Transverse colon (tissue), 4 donors: ENCODE measurements around the gene RIMS3. TPM values are rescaled to one million over a fixed set of nuclear protein-coding genes. Genes with fewer than 3 reads are reported as not detected.

Experiments
- DNase-seq: peaks from one replicate; pipeline ENCODE4 v3.0.0-alpha.2; 2019
- H3K27ac ChIP-seq, 4 donors: fragments of 200-600 bp; sonication (generic); 2 replicates each; pipeline ENCODE4 v1.5.1; 2016 to 2018; ENCODE audit warnings: inconsistent platforms in 4 of 4
- H3K27me3 ChIP-seq: fragments of 200-600 bp; sonication (generic); 2 replicates; pipeline ENCODE4 v1.5.1; 2017; ENCODE audit warnings: inconsistent platforms
- H3K36me3 ChIP-seq, 4 donors: fragments of 200-600 bp; sonication (generic); 2 replicates each; pipeline ENCODE4 v1.5.1; 2017 to 2019; ENCODE audit warnings: inconsistent platforms in 4 of 4
- H3K4me1 ChIP-seq, 4 donors: fragments of 200-600 bp; sonication (generic); 2 replicates each; pipeline ENCODE4 v1.5.1; 2017 to 2020; ENCODE audit warnings: inconsistent platforms in 4 of 4
- H3K4me3 ChIP-seq, 4 donors: fragments of 200-600 bp; sonication (generic); 1 replicate in 1 of 4; 2 replicates in 3 of 4; pipeline versions ENCODE4 v1.5.1 to v1.6.1; 2017 to 2019; ENCODE audit warnings: inconsistent platforms in 4 of 4
- H3K9me3 ChIP-seq, 2 donors: fragments of 200-600 bp; sonication (generic); 2 replicates each; pipeline ENCODE4 v1.5.1; 2017 to 2019; ENCODE audit warnings: inconsistent platforms in 2 of 2
- CTCF ChIP-seq, 5 experiments: fragments of 200-600 bp in 3 of 5; fragments of 450-650 bp in 2 of 5; sonication (generic) in 3 of 5; IDR thresholded peaks; 1 replicate in 2 of 5; 2 replicates in 3 of 5; pipeline ENCODE4 v1.5.1; 2016 to 2017; ENCODE audit warnings: antibody characterized with exemption in 5 of 5, inconsistent platforms in 3 of 5, mild to moderate bottlenecking in 2 of 5, moderate library complexity in 1 of 5
- EP300 ChIP-seq: sonication (generic); formaldehyde crosslinking; IDR thresholded peaks from one replicate; pipeline ENCODE4 v1.6.1; 2017; ENCODE audit warnings: antibody characterized with exemption, low read depth
- POLR2A ChIP-seq: fragments of 450-650 bp; IDR thresholded peaks from one replicate; pipeline ENCODE4 v1.6.1; 2016; ENCODE audit warnings: antibody characterized with exemption, mild to moderate bottlenecking, moderate library complexity
- POLR2AphosphoS5 ChIP-seq, 3 donors: sonication (generic); formaldehyde crosslinking; IDR thresholded peaks; one replicate each; pipeline ENCODE4 v1.6.1; 2016; ENCODE audit warnings: antibody characterized with exemption in 3 of 3
- WGBS, 2 donors: methylation state at CpG; one replicate each; pipeline ENCODE4 v1.1.5; 2018; ENCODE audit warnings: low coverage in 1 of 2; 5-methylcytosine and 5-hydroxymethylcytosine counted together
- in situ Hi-C, 4 donors: fragments of 200-750 bp; cut with MboI; loops; one replicate each; pipeline versions ENCODE4 v1.15.0 to v1.15.1; 2017; ENCODE audit warnings: low sequenced_read_pairs in 3 of 4, low pct_ligation_motif_present in 1 of 4, low pct_unique_long_range_greater_than_20kb in 1 of 4
- intact Hi-C: fragments of 100-400 bp; cut with DNase I; formaldehyde crosslinking; loops from one replicate; pipeline ENCODE4 v1.15.1; 2023; ENCODE audit warnings: low total_unique reads
- total RNA-seq, 4 donors: library from RNA; depleted of rRNA; stranded (reverse); fragments of >200 nt; gene quantifications; one replicate each; pipeline ENCODE4 v1.1.0, GENCODE V29; 2016

Gene RIMS3
- total RNA-seq, 4 donors from 2014 or later, result 1.9 to 14.7 (median 5.4) TPM

GRCh38 chr1:40659649-40659947 is 5.9 kb downstream of the RIMS3 start:
- TF ChIP-seq CTCF (IDR thresholded peaks at IDR 0.05), result no peak
- no peak for TF ChIP-seq POLR2AphosphoS5 (IDR thresholded peaks at IDR 0.05)
- TF ChIP-seq EP300, result no peak
- no peak for TF ChIP-seq POLR2A
- in situ Hi-C loops (no loop called here), intact Hi-C loops (no loop called here)
- Histone ChIP-seq H3K27me3 (no peaks in the 10 kb centered on the region), H3K4me1 (peaks cover 0 to 4% (median under 1%) of the 10 kb centered on the region in 4 donors), H3K36me3 (no peaks in the 10 kb centered on the region), H3K4me3 (no peak overlapping the region), H3K9me3 (no peaks in the 10 kb centered on the region), H3K27ac (no peak overlapping the region)
- 78% methylated on average over 7 of the region's 7 CpGs; no CpG with 5 or more reads in 1 of the 2 donors for WGBS, 2 donors
- no peak for DNase-seq

- 80 to 82% methylated on average over 11 to 16 of the region's 16 CpGs for WGBS, 2 donors
- intact Hi-C loops, result no loop called here
- Histone ChIP-seq H3K4me3 (no peak overlapping the region), H3K9me3 (no peaks in the 10 kb centered on the region), H3K27me3 (no peaks in the 10 kb centered on the region), H3K36me3 (no peaks in the 10 kb centered on the region), H3K4me1 (peaks cover 0 to under 1% (median 0%) of the 10 kb centered on the region in 4 donors), H3K27ac (no peak overlapping the region)
- in situ Hi-C loops, result no loop called here
- DNase-seq, result no peak
- TF ChIP-seq POLR2AphosphoS5 (IDR thresholded peaks at IDR 0.05) (no peak), POLR2A (no peak), CTCF (IDR thresholded peaks at IDR 0.05) (no peak), EP300 (no peak)
Observed at GRCh38 chr1:40658751-40659648, 6.5 kb downstream of the RIMS3 start.

- TF ChIP-seq POLR2AphosphoS5 (IDR thresholded peaks at IDR 0.05) (no peak), POLR2A (no peak), CTCF (IDR thresholded peaks at IDR 0.05) (no peak), EP300 (no peak)
- DNase-seq, result no peak
- H3K4me1 ChIP-seq, result peaks cover 0 to 5% (median 2%) of the 10 kb centered on the region in 4 donors
Observed at GRCh38 chr1:40657046-40657445, 8.4 kb downstream of the RIMS3 start.

GRCh38 chr1:40653851-40654537 is 11.5 kb downstream of the RIMS3 start:
- intact Hi-C loops (no loop called here), in situ Hi-C loops (no loop called here)
- Histone ChIP-seq H3K4me1 (peaks cover 0 to 13% (median 8%) of the 10 kb centered on the region in 4 donors), H3K9me3 (no peaks in the 10 kb centered on the region), H3K27ac (no peak overlapping the region), H3K27me3 (no peaks in the 10 kb centered on the region), H3K36me3 (no peaks in the 10 kb centered on the region), H3K4me3 (no peak overlapping the region)
- WGBS, 2 donors, result 44% methylated on average over 31 of the region's 35 CpGs; no CpG with 5 or more reads in 1 of the 2 donors
- no peak for TF ChIP-seq CTCF (IDR thresholded peaks at IDR 0.05)
- no peak for TF ChIP-seq POLR2A
- no peak for TF ChIP-seq EP300
- no peak for TF ChIP-seq POLR2AphosphoS5 (IDR thresholded peaks at IDR 0.05)
- no peak for DNase-seq

More at GRCh38 chr1:40657046-40657445, 8.4 kb downstream of the RIMS3 start:
- Histone ChIP-seq H3K9me3 (no peaks in the 10 kb centered on the region), H3K27me3 (no peaks in the 10 kb centered on the region), H3K4me3 (no peak overlapping the region), H3K27ac (no peak overlapping the region), H3K36me3 (no peaks in the 10 kb centered on the region)
- WGBS, 2 donors, result 81 to 83% methylated on average over 2 to 7 of the region's 7 CpGs
- intact Hi-C loops (no loop called here), in situ Hi-C loops (no loop called here)
